Germinal center (tissue), 1 donor: Measurements from ENCODE around the gene HERC3.

ENCODE experiments used
- DNase-seq: peaks from one replicate; pipeline ENCODE4 v3.0.0; 2012; ENCODE audit warnings: mixed read lengths, low spot score

The HERC3 gene

DNA sequence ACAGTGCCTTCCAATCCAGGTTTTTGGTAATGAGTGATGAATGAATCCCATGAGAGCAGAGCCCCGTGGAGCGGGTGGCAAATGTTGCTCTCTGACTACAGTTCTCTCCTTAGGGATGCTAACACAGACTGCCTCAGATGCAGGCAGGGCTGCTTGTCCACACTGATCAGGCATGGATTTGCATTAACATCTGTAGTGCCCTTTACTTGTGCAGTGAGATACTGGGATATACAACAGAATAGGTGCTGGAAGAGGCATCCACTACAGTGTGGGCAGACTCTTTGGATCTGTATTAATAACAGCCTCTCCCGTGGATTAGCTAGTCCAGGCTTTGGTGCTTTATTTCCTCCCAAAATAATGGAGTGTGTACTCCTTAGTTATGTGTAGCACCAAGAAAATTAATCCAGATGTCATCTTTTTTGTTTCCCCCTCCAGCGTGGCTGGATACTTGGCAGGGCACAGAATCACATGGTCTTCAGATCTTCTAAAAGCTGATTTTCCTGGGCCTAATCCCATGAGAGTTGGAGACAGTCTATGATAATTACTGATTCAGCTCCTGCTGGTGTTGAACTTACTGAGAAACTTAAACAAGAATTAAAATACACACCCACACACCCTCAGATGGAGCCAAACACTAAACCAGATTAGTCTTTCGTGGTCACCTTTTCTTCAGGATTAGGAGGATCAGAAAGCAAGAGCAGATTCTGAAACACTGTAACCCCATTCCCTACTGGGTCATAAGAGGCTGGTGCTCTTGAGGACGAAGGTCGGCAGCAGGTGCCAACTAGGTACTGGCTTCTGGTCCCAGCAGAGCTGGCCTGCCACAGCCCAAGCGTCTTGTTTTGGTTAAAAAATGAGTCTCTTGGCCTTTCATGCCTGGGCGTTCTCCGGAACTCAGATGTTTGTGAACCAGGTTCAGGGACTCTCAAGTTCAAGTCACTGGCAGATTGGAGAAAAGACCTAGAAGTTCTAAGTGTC, 128.5 kb downstream of the HERC3 start:
- DNase-seq = no peak

DNA sequence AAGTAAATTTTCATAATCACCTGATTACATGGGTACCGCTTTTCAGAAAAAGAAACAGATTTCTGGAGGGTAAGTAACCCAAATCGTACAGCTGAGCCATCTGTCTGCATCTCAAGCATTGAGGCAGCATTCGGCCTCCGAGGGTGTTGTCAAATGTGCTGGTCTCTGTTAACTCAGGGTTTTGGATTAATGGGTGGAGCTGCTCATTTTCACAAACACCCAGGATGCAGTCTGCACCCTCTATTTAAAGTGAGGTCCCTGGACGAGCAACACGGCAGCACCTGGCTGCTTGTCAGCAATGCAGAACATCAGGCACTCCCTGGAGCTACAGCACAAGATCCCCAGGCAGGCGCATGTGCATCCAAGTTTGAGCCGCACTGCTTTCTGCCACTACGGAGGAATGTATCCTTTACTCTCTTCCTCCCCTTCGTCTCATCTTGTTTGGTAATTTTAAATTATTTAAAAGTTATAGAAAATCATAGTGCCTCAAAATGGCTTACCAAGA, 130.0 kb downstream of the HERC3 start:
- no peak for DNase-seq

DNA sequence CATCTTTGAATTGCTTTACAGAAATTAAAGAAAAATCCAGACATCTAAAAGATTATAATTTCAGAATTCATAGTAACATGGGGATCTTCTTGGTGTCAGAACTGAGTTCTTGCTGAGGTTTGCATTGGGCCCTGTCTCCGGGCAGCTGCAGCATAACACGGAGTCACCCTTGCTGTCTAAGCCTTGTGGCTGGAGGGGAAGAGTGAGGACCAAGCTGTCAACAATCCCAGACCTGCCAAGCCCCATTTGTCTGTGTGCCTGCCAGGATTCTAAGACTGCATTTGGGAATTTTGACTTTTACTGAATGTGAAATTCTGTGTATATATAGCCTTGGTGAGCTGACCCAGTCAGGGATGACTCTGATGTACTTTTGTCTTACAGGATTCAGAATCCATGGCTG, 130.5 kb downstream of the HERC3 start:
- DNase-seq = no peak

GRCh38 chr4:88724406-88724805, 132.1 kb downstream of the HERC3 start:
- DNase-seq = no peak

GRCh38 chr4:88725143-88725542, 132.9 kb downstream of the HERC3 start:
- DNase-seq = no peak

DNA sequence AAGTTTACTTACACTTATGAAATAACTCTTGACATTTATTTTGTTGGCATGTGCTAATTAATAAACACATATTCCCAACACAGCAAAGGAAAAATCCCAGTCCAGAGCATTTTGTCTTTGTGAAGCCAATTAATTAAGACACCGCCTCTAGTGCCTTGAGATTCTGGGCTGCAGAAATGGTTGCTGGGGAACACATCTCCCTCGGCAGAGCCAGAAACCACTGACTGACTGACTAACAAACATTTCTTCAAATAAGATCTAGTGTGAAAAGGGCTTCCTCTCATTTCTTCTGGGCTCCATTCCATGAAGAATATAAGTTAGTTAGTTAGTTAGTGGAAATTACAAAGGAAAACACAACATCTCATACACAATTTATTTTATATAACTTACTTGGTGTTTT, 133.7 kb downstream of the HERC3 start:
- DNase-seq = no peak

DNA sequence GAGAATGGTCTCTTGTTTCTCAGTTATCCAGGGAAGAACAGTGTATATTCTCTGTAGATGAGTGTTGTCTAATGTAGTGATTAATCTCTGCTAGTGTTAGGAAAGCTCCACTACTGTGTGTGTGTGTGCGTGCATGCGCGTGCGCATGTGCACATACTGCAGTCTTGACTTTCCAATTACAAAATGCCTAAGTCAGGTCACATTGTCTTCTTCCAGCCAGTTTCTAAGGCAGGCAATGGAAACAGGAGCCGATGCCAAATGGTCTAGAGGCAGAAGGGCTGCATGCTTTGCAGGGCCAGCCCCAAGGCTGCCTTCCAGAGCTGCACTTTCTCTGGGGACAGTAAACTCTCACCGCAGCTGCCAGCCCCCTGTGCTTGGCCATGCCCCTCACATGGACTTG, 135.9 kb downstream of the HERC3 start:
- no peak for DNase-seq

- no peak for DNase-seq
Measured at GRCh38 chr4:88729146-88729760, 137.0 kb downstream of the HERC3 start.

DNA sequence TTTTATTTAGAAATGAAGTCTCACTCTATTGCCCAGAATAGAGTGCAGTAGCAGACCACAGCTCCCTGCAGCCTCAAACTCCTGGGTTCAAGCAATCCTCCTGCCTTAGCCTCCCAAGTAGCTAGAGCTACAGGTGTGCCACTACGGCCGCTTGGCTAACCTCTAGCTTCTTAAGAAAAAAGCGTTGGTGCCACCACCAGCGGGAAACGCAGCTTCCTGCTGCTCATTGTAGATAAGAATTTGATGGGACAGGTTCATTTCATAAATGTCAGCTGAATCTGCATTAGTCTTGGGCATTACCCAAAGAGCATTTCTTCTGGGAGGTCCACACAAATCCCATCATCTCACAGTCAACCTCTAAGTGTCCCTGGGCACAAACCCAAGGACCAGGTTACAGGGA, 138.5 kb downstream of the HERC3 start:
- no peak for DNase-seq

DNA sequence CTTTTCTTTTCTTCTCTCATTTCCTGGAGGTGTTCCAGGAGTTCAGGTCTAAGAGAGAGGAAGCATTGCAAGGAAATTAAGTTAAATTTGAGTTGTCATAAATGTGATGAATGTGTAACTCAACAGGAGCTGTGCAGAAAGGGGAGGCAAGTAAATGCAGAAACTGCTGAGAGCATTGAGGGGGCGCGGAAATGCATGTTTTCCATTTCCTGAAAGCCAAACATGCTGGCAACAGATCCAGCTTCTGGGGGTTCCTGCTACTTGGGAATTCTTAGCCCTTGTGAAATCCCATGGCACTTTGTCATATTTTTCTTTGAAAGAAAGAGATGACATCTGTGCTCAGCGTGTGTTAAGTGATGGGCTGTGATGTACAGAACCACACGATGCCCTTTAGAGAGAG, 139.1 kb downstream of the HERC3 start:
- no peak for DNase-seq

GRCh38 chr4:88732714-88733368, 140.6 kb downstream of the HERC3 start:
- no peak for DNase-seq

DNA sequence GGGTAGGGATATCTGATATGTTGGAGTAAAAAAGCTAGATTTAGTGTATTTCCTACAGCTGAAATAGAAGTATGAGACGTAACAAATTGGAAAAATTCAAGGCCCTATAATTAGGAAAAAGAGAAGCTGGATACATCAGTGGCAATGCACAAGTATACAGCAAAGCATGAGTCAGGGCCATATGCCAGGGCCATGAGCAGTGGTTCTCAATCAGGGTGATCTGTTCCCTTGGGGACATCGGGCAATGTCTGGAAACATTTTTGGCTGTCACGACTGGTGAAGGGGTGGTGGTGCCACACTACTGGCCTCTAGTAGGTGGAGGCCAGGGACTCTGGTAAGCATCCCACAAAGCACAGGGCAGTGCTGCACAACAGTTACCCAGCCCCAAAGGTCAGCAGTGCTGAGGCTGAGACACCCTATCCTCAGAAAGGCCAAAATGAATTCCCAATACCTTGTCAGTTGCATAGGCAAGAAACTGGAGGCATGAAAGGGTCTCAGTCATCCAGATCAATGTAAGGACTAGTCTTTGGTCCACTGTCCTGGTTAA, 142.2 kb downstream of the HERC3 start:
- DNase-seq = no peak

DNA sequence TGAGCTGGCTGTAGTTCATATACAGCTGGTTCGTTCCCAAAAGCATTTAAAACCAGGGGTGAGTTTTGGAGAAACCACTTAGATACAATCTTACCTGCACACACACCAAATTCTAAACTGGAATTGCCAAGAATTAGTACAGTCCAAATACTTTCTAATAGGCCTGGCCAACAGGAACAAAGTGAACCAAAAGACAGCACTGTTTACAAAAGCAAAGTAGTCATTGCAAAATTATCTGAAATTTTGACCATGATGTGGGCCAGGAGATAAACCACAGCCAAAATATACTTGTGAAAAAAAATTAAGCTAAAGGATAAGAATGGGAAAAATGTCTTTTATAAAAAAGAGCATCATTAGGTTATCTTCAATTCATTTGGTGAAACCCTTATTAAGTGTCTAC, 143.3 kb downstream of the HERC3 start:
- DNase-seq = no peak

GRCh38 chr4:88736264-88736663, 144.0 kb downstream of the HERC3 start:
- no peak for DNase-seq

- DNase-seq = peak; percentile 17
Measured at GRCh38 chr4:88737307-88737941, 145.1 kb downstream of the HERC3 start.

- DNase-seq = no peak
Measured at GRCh38 chr4:88738180-88738579, 145.9 kb downstream of the HERC3 start.

GRCh38 chr4:88742561-88742960, 150.3 kb downstream of the HERC3 start:
- DNase-seq = no peak

DNA sequence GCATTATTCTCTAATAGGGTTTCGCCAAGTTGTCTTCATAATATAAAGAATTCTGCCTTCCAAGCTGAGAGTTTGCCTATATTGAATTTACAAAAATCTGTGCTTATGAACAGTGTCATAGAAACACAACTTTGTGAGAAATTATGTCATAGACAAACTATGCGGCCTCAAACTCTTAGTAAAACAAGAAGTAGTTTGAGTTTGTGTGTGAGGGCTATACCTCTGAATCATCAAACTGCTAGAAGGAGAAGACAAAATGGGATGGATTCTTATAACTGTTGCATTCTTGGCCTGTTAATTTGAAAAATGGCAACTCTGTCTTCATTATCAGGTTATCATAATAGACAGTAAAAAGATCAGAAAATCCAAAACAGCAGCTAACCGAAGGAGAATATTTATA, 151.4 kb downstream of the HERC3 start:
- DNase-seq = no peak

DNA sequence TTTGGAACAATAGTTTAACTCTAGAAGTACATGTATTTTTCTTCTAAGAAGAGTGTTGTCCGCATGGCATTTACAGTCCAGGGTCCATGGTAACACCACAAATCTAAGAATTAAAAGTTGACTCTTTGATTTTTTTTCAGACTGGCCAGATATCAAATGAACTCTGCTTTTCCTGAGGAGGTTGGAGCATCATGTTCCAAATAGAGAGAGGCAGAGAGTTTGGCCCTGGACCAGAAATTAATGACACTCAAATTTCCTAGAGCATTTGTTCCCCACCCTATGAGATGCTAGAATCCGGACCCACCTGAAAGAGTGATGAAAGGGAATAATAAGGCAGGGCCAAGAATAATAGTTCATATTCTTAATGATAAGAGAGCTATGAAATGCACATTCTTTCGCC, 152.3 kb downstream of the HERC3 start:
- DNase-seq = no peak

- no peak for DNase-seq
Measured at GRCh38 chr4:88745175-88745574, 152.9 kb downstream of the HERC3 start.

DNA sequence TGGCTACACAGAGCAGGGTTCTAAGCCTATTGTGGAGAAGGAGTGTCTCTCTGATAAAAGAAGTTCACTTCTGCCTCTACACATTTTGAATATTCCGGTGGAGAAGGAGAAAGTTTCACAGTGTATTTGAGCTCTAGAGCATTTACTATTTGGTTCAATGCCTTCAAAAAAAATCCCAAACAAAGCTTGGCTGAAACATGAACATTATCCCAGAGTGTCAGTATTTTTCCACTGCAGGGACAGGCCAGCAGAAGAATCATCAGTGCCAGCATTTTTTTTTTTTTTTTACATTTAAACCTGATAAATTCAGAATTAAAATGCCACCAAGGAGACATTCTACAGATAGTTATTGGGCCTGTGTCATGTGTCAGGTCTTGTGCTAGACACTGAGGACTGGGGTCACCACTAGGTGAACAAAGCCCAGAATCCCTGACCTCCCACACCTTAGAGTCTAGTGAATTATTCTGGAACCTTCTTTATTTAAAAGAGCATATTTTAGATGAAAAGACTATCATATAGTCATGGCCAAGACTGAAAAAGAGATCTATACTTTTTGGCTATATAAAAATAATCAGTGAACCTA, 153.4 kb downstream of the HERC3 start:
- no peak for DNase-seq

GRCh38 chr4:88746206-88746605, 153.9 kb downstream of the HERC3 start:
- DNase-seq = no peak
